ENCODE results near the gene USP6. TPM values are rescaled to one million over a fixed set of nuclear protein-coding genes. Genes with fewer than 3 reads are reported as not detected.
"Not testable (repeated sequence)": the region's sequence is repeated elsewhere in the genome, so short reads cannot be mapped to it uniquely, and the experiment has no call there.

The USP6 gene
- total RNA-seq, 1 donor from 2014 or later: 0.55 TPM

- DNase-seq (ENCODE audit: low read depth): no peak
Observed at GRCh38 chr17:5135726-5136579, 20.1 kb downstream of the USP6 start.

GRCh38 chr17:5136580-5137412 lies 21.0 kb downstream of the USP6 start:
- DNase-seq (ENCODE audit: low read depth): not testable (repeated sequence)

- DNase-seq (ENCODE audit: low read depth): not testable (repeated sequence)
Observed at GRCh38 chr17:5137511-5138197, 21.8 kb downstream of the USP6 start.

- DNase-seq (ENCODE audit: low read depth): not testable (repeated sequence)
Observed at GRCh38 chr17:5138198-5138544, 22.3 kb downstream of the USP6 start.

GRCh38 chr17:5138616-5139457 lies 23.0 kb downstream of the USP6 start:
- DNase-seq (ENCODE audit: low read depth): no peak

- DNase-seq (ENCODE audit: low read depth): no peak
Observed at GRCh38 chr17:5139458-5139732, 23.6 kb downstream of the USP6 start.

GRCh38 chr17:5142877-5143276 lies 27.0 kb downstream of the USP6 start:
- not testable (repeated sequence) for DNase-seq (ENCODE audit: low read depth)

GRCh38 chr17:5146122-5146521 lies 30.3 kb downstream of the USP6 start:
- DNase-seq (ENCODE audit: low read depth): not testable (repeated sequence)

GRCh38 chr17:5160702-5161101 lies 44.9 kb downstream of the USP6 start:
- not testable (repeated sequence) for DNase-seq (ENCODE audit: low read depth)

- not testable (repeated sequence) for DNase-seq (ENCODE audit: low read depth)
Observed at GRCh38 chr17:5161793-5162192, 46.0 kb downstream of the USP6 start.

GRCh38 chr17:5164436-5164835 lies 48.6 kb downstream of the USP6 start:
- no peak for DNase-seq (ENCODE audit: low read depth)

- DNase-seq (ENCODE audit: low read depth): peak; percentile 18
Observed at GRCh38 chr17:5165791-5166564, 50.1 kb downstream of the USP6 start.

GRCh38 chr17:5175027-5175426 lies 59.2 kb downstream of the USP6 start:
- not testable (repeated sequence) for DNase-seq (ENCODE audit: low read depth)

GRCh38 chr17:5179003-5179402 lies 63.2 kb downstream of the USP6 start:
- DNase-seq (ENCODE audit: low read depth): no peak

GRCh38 chr17:5181509-5182305 lies 65.9 kb downstream of the USP6 start:
- DNase-seq (ENCODE audit: low read depth): no peak

- no peak for DNase-seq (ENCODE audit: low read depth)
Observed at GRCh38 chr17:5182597-5183409, 67.0 kb downstream of the USP6 start.

- DNase-seq (ENCODE audit: low read depth): no peak
Observed at GRCh38 chr17:5183410-5183793, 67.6 kb downstream of the USP6 start.

GRCh38 chr17:5184288-5184687 lies 68.5 kb downstream of the USP6 start:
- DNase-seq (ENCODE audit: low read depth): no peak

All from renal cortical epithelial cell (primary cell).